ENCODE data around the gene MTFP1.
"Not testable (repeated sequence)": the region's sequence is repeated elsewhere in the genome, so short reads cannot be mapped to it uniquely, and the experiment has no call there.

Gene MTFP1

DNA sequence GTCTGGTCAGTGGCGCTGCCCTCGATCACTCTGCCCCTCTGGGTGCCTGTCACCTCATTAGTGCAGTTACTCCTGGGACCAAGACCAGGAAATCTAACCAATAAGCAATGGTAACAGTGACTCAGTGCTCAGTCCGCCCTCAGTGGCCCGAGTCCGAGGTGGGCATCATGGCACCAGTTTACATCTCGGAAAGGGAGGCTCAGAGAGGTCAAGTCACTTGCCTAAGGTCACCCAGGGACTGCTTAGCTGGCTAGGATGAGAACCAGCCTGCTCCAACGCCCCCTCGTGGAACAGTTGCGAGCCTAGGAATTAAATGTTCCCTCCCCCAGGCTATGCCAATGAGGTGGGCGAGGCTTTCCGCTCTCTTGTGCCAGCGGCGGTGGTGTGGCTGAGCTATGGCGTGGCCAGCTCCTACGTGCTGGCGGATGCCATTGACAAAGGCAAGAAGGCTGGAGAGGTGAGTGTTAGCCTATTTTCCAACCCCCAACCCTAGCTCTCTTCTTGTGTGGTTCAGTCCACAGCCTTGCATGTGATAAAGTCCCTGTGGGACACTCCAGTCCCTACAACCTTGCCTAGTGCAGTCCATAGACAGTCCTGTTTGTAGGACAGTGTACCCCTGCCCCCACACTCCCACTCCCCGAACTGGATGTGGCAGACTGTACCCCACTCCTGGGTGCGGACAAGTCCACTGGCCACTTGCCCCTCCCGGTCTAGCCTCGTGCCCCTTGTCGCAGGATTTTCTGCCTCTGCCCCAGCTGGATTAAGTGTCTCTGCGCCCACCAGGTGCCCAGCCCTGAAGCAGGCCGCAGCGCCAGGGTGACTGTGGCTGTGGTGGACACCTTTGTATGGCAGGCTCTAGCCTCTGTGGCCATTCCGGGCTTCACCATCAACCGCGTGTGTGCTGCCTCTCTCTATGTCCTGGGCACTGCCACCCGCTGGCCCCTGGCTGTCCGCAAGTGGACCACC lies 1.1 kb downstream of the MTFP1 start:
- DNase-seq (ENCODE audit: low spot score): peak; percentile 86

- DNase-seq (ENCODE audit: low spot score): no peak
These were observed 2.3 kb downstream of the MTFP1 start for GRCh38 chr22:30427871-30428270.

GRCh38 chr22:30429887-30430286 lies 4.3 kb downstream of the MTFP1 start:
- DNase-seq (ENCODE audit: low spot score): no peak

DNA sequence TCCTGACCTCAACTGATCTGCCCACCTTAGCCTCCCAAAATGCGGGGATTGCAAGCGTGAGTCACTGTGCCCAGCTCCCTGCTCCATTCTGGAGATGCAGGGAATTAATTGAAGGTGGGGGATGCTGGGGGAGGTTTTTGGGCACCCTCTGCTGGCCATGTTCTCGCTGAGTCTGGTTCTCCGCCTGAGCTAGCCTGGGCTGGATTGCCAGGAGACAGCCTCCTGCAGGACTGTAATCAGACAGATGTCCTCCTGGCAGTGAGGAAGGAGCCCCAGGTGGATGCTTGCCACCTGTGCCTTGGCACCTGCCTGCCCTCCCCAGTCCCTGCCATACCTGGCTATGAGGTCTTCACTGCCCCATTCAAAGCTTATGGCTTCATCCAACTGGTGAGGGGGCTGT lies 5.4 kb downstream of the MTFP1 start:
- no peak for DNase-seq (ENCODE audit: low spot score)

- no peak for DNase-seq (ENCODE audit: low spot score)
These were observed 6.5 kb downstream of the MTFP1 start for GRCh38 chr22:30432096-30432495.

- no peak for DNase-seq (ENCODE audit: low spot score)
These were observed 7.0 kb downstream of the MTFP1 start for GRCh38 chr22:30432520-30432919.

DNA sequence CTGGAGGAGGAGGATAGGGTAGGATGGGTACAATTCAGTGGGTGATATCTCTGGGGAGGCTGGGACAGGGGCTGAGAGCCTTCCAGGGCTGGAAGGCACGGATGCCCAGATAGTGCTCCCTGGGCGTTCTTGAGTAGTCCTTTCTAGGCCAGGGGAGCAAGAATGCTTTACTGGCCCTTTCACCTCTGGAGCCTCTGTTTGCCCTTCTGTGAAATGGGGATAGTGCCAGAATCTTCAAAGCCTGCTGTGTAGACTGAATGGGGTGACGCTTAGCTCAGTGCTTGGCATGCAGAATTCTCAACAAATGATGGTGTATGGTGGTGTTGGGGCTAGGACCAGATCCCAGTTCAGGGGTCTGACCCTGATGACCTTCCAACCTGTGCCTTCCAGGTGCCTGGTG lies 7.7 kb downstream of the MTFP1 start:
- no peak for DNase-seq (ENCODE audit: low spot score)

GRCh38 chr22:30433773-30434172 lies 8.2 kb downstream of the MTFP1 start:
- no peak for DNase-seq (ENCODE audit: low spot score)

DNA sequence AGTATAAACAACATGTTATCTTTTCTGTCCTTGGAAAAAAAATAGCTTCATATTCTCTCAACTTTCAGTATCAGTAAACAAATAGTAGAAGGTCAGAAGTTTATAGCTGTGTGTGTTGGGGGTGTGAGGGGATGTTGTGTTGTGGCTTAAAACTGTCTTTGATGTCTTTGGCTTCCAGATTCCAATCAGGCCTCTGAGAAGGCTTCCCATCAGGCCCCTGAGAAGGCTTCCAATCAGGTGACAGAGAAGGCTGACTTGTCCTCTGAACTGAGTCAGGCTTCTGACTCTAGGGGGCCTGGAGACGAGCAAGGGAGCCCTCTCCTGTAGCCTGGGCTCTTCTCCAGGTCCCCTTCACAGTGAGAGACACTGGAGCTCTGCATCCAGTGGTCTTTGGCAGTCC lies 9.3 kb downstream of the MTFP1 start:
- DNase-seq (ENCODE audit: low spot score): no peak

DNA sequence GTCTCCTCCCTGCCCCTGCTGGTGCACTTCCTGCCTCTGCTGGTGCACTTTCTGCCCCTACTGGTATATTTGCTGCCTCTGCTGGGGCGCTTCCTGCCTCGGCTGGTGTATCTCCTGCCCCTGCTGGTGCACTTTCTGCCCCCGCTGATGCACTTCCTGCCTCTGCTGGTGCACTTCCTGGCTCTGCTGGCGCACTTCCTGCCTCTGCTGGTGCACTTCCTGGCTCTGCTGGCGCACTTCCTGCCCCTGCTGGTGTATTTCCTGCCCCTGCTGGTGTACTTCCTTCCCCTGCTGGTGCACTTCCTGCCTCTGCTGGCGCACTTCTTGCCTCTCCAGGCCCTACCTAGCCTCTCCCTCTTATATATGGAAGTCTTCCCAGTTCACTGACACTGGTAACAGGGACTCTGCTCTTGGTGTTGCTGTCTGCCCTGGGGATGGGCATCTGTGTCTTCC lies 10.1 kb downstream of the MTFP1 start:
- DNase-seq (ENCODE audit: low spot score): peak; percentile 86

GRCh38 chr22:30436196-30436595 lies 10.6 kb downstream of the MTFP1 start:
- no peak for DNase-seq (ENCODE audit: low spot score)

DNA sequence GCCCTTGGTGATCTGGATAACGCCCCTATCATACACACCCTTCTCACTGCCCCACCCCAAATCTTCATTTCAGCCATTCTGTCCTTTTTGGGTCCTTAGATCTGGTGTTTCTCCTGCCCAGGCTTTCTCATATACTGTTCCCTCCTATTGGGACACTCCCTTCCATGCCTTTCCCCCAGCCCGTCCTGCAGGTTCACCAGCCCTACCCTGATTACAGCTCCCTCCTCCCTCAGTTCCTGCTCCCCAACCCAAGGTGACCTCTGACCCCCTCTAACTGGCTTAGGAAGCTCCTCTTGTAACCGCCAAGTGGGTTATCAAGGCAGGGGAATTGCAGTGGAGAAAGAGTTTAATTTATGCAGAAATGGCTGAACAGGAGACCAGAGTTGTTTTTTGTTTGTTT lies 13.0 kb downstream of the MTFP1 start:
- no peak for DNase-seq (ENCODE audit: low spot score)

GRCh38 chr22:30439226-30439625 lies 13.7 kb downstream of the MTFP1 start:
- DNase-seq (ENCODE audit: low spot score): no peak

- no peak for DNase-seq (ENCODE audit: low spot score)
These were observed 14.3 kb downstream of the MTFP1 start for GRCh38 chr22:30439836-30440235.

DNA sequence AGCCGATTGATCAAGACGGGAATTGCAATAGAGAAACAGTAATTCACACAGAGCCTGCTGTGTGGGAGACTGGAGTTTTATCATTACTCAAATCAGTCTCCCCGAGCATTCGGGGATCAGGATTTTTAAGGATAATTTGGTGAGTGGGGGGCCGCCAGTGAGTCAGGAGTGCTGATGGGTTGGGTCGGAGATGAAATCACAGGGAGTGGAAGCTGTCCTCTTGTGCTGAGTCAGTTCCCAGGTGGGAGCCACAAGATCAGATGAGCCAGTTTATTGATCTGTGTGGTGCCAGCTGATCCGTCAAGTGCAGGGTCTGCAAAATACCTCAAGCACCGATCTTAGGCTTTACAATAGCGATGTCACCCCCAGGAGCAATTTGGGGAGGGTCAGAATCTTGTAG lies 15.5 kb downstream of the MTFP1 start:
- no peak for DNase-seq (ENCODE audit: low spot score)

DNA sequence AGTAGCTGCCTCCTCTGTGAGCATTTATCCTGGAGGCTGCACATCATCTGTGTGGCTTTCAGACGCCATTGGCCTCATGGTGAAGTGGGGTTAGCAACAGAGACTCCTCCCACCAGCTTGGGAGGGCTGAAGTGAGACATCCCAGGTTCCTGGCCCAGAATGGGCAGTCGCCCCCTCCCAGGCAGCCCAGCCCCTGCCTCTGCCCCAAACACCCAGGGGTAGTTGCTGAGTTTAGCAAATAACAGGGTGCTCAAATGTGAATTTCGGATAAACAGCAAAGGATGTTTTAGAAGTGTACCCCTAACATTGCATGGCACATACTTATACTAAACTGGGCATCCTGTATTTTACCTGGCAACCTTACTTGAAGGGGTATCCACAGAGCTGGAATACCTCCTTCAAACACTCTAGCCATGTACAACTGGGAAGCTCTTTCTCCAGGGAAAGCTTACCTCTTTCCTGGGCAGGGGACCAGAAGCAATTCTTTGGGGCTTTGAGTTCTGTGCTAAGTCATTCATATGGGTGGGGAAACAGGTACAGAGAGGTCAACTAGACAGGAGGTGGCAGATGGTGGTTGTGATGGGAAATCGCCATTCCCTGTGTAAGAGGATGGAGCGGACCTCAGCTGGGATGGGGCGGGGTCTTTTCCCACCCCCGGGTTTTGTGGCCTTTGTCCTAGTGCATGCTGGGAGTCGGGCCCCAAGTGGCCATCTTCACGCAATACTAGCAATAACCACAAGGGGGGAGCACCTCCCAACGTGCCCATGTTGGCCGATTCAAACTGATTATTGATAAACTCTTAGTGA lies 19.3 kb downstream of the MTFP1 start:
- peak; percentile 60 for DNase-seq (ENCODE audit: low spot score)

- DNase-seq (ENCODE audit: low spot score): no peak
These were observed 20.0 kb downstream of the MTFP1 start for GRCh38 chr22:30445438-30446145.

DNA sequence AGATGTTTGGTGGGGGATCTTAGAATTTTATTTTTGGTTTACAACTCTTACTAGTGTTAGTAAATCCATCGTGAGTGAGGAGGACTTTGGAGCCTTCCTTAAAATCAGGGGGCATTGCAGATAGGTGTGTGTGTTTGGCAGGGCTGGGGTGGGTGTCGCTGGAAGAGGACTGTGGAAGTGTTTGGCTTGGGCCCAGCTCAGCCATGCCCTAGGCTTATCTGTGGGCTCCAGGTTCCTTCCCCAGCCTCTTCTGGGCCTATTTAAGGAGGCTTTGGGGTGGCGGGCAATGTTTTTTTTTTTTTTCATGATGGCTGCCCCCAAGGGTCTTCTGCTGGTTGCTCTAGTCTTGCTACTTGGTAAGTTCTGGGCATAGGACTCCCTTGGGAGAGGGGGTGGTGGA lies 22.1 kb downstream of the MTFP1 start:
- DNase-seq (ENCODE audit: low spot score): no peak

DNA sequence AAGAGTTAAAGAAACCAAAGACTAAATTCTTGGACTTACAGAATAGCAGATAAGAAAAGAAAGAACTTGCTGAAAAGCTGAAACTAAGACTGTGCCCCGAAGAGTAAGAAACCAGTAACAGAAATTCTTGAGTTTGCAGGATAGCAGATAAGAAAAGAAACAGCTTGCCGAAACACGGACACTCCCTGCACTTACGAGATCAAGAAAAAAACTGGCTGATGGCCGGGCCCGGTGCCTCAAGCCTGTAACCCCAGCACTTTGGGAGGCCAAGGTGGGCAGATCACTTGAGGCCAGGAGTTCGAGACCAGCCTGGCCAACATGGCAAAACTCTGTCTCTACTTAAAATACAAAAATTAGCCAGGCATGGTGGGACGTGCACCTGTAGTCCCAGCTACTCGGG lies 25.9 kb downstream of the MTFP1 start:
- DNase-seq (ENCODE audit: low spot score): not testable (repeated sequence)

DNA sequence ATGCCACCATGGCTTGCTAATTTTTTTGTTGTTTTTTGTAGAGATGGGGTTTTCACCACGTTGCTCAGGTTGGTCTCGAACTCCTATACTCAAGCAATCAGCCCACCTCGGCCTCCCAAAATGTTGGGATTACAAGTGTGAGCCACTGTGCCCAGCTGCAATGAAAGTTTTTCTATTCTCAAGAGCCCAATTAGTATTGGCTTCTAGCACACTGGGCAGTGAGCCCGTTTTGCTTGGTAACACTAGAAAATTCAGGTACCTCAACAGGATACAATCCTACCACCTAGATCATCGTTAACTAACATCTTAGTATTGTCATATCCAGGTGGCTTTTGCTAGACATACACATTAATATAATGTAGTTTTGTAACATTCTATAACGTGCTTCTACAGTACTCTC lies 27.3 kb downstream of the MTFP1 start:
- DNase-seq (ENCODE audit: low spot score): no peak

GRCh38 chr22:30453731-30454510 lies 28.4 kb downstream of the MTFP1 start:
- no peak for DNase-seq (ENCODE audit: low spot score)
